NCI-H2196 treated with DMSO at 0.1 percent for 48 hours (cell line): ENCODE measurements around the gene ALKBH5.
"Not testable (repeated sequence)": the region's sequence is repeated elsewhere in the genome, so short reads cannot be mapped to it uniquely, and the experiment has no call there.

Source experiments
- DNase-seq: peaks from one replicate; lab custom pipeline; 2025; ENCODE audit not compliant: unreplicated experiment; lab: John Stamatoyannopoulos, UW

Gene ALKBH5

DNA sequence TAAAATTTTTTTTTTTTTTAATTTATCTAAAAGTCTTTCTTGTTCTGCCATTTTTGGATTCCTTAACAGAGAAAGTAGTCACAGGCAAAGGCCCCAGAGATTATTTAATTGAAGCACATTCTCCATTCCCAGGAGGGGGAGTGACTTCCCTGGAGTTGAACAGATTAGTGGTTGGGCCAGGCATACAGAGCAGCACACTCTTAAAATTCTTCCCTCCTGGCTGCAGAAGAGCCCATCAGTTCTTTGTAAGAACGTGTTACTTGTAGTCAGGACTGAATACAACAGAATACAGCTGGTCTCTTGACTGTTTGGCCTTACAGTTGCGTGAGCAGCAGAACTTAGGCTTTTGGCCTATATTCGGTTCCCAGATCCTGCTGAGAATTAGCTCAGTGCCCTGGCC is 1.8 kb downstream of the ALKBH5 start:
- DNase-seq, result no peak

DNA sequence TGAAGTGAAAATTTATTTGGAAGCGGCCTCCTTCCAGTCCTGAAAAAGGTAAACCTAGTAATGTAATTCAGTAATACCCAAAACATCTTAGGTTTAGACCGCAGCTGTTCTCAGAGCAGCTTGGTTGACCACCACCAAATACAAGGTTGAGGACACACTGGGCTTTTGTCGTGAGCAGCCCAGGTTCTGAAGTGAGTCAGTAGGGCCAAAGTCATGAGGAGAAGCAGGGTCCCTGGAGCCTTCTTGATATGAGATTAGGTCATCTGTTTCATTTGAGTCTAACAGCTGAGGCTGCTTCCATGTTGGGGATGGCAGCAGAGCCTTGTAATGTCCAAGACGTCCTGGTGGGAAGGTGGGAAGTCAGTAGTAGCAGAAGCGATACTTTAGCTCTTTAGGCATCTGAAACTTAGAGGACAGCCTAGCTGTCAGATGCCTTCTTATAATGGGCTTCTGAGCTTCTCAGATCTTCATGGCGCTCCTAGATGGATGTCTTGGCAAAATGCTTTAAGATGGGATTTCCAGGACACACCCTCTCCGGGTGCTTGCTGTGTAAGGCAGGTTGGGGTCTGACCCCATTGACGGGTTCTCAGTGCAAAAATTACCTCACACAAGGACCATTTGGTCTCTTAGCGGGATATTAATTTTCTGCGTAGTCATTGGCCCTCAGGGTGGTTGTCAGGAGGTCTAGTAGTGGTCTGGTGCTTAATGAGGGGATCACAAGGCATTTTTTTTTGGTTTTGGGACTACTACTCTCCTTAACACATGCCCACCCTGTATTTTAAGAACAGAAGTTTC is 2.4 kb downstream of the ALKBH5 start:
- no peak for DNase-seq

DNA sequence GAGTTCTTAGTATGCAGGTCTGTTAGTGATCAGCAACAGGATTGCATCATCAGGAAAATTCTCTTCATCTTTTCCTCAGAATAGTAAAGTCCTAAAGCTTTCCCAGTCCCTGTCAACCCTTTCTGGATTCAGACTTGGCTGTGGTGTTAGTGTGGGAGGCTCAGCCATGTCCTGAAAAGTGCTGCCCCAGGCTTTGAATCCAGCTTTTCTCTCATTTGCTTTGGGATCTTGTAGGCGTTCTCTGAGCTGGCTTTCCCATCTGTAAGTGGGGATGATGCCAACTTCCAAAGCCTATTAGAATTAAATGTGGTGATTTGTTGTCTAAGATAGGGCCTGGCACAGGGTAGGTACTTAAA is 3.0 kb downstream of the ALKBH5 start:
- no peak for DNase-seq

DNA sequence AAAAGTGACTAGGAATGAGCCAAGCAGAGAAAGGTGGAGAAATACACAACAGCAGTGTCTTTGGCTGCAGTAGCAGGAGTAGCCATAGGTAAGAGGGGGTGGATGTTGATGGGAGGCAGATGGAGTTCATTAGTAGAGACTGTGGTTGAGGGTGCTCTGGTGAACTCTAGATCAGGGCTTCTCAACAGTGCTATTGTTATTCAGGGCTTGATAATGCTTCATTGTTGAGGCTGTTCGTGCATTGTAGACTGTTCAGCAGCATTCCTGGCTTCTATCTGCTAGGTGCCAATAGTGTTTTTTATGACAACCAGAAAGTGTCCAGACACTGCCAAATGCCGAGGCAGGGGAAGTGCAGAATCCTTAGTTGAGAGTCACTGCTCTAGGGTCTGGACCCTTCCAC is 3.6 kb downstream of the ALKBH5 start:
- DNase-seq, result no peak

DNA sequence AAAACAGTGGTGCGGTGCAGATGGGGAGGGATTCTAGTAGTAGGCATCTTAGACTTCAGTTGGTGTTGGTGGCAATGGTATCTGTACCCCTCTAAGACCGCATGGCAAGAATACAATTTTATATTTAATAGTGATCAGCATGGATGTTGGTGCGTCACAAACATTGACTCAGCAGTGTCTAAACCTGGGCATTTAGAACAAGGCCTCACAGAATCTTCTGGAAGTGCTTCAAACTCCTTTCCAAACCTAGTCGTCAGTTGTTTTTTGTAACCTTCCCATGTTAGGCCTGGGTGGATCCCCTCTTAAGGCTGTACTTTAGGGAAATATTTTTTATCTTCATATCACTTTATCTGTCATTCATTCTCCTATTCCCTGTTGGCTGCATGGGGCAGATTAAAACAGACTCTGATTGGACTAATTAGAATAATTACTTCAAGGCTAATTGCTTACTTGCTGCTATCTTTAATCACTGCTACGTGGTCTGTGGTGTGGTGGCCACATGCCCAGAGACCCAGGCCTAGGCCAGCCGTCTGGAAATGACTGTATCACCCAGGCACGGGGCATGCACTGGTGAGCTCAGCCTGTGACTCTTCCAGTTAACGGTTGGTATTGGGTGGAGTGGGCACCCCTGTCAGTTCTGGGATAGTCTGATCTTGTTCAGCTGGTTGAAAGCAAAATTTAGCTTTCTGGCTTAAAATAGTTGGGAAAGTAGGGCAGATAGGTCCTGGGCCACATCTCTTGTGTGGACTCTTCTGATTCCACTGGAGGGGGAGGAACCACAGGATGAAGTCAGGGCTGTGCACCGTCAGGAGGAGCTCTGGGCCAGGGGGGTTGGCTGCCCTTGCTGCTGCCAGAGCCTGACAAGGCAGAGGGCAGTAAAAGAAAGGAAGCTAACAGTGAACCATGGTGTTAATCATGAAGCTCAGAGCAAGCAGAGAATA is 4.5 kb downstream of the ALKBH5 start:
- DNase-seq, result no peak

DNA sequence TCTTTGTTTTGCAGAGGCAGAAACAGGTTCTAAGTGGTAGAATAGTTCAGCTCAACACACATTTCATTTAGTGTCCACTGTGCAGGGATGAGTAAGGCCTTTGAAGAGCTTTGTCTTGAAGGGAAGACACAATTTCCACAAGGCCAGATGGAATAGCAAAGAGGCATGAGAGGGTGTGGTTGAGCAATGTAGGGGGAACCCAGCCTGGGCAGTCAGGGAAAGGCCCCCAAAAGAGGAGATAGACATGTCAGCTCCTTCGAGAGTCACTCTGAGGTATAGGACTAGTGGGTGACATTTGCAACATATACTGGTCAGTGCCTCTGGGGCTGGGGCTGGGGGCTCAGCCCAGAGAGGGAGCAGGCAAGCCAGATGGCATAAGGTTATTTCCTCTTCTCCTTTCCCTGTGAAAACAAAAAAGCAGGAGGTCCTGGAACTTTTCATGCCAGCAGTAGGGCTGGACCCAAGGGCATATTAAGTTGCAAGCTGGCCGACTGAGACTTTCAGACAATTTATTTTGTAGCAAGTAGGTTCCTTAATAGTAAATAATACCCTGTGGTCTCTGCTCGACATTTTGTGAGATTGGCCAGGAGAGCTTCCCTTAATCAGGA is 7.1 kb downstream of the ALKBH5 start:
- no peak for DNase-seq

DNA sequence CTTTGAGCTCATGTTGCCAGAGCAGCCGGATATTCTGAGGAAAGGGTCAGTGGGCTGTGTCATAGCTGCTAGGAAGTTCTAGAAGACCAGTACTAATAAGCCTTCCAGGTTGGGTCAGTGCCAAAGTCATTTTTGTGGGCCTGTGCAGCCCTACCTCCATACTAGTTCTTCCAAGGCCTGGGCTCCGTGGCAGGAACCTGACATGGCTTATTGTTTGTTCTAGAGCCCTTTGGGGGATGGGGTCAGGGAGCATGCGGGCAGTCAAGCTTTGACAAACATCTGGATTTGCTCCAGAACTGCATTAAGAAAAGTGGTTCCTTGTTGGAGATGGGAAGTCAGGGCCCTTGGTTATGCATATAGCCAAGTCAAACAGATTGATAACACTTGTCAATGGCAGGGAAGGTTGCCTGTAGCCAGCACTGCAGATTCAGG is 7.6 kb downstream of the ALKBH5 start:
- no peak for DNase-seq

DNA sequence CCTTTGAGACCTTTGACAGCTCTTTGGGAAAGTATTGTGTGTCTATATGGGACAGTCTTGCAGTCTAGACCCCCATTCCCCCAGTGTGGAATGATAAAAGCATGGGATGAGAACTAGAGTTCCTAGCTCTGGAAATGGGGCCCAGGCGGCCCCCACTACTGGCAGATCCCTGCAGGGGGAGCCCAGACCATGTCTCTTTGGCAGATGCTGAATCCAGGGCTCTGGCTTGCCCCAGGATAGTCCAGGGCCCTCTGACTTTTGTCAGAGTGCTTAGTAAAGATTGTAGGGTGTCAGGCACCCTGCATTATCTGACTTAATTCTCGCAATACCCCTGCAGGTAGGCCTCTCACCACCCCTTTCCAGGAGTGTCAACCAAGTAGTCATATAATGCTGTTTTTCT is 8.3 kb downstream of the ALKBH5 start:
- DNase-seq, result no peak

DNA sequence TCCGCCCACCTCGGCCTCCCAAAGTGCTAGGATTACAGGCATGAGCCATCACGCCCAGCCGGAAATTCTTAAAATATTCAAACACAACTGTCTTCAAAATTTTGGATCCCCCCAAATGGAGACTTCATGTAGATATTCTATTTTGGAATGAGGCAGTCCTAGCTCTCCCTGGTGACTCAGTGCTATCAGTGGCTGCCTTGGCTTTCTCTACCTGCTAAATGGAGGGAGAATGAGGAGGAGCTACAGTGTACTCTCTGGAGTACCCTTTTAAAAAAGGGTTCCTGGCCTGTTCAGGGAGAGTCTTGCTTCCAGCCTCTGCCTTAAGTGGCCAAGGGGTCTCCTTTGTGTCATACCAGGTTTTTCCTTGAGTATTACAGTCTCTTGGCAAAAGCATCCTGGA is 10.8 kb downstream of the ALKBH5 start:
- no peak for DNase-seq

DNA sequence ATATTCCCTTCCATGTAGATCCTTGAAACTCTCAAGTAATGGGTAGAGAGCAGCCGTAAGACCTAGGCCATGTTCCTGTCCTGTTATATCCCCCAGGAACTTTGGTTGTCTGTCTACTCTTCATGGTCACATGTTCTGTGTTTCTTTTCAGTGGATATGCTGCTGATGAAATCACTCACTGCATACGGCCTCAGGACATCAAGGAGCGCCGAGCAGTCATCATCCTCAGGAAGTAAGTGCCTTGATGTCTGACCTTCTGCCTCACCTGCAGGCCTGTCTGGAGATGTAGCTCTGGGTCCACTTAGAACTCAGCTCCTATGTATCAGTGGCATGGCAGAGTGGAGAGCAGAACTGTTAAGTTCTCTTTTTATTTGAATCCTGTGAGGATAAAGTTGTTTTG is 11.2 kb downstream of the ALKBH5 start:
- DNase-seq, result no peak

DNA sequence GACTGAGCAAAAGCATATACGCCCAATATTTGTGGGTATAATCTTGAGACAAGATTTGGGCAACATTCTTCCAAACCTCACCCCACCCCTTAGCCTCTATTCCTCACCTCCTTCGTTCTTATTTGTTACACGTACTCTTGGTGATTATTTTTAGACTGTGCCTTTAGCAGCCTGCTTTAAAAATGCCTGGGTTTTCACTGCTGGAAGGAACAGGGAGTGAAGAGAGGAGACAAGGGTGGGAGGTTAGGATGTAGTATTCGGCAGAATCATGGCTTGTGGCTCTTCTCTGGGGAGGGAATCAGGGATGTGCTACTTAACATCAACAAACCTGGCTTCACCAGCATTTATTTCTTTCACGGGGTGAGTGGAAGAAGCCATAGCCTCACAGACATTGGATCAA is 11.6 kb downstream of the ALKBH5 start:
- DNase-seq, result no peak

DNA sequence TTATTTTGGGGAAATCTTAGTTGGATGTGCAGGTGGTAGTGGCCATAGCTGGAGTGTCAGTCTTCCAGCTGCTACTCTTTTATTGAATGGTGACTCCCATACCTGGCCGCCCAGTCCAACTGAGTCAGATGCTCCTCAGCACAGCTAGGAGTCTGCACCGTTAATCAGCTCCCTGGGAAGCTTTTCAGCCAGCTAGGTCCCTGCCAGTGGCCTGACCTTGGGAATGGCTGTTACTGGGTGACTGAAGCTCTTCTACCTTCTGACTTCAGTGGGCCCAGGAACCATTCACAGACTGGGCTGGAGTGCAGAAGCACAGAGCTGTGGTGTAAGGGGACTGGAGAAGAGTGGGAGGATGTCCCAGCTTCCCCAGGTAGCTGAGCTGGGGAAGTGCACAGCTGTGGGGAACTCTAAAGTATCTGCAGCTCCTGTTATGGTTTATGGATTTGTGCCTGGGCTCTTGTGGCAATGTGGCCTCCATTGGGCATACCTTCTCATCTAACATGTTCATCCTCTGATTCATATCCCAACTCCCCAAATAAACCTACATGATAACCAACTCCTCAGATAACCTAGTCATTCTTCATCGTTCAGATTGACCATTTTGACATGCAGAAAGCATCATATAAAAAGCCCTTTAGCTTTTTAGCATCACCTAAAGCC is 14.0 kb downstream of the ALKBH5 start:
- no peak for DNase-seq

DNA sequence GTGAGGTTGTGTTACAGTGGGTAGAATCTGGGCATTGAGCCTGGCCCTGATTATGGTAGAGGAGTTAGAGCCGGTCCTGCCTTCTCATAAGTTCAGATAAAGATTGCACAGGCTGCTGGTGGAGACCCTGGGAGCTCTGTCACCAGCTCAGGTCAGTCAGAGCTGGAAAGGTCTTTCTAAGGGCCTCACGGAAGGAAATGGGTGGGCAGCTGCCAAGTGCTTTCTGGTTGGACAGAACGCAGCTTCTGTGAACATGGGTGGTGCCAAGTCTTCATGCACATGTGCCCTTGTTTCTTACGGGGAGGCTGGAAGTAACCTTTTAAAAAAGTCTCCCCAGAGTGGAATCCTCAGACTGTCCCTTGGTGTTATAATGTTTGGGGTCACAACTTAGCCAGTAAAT is 14.9 kb downstream of the ALKBH5 start:
- no peak for DNase-seq

DNA sequence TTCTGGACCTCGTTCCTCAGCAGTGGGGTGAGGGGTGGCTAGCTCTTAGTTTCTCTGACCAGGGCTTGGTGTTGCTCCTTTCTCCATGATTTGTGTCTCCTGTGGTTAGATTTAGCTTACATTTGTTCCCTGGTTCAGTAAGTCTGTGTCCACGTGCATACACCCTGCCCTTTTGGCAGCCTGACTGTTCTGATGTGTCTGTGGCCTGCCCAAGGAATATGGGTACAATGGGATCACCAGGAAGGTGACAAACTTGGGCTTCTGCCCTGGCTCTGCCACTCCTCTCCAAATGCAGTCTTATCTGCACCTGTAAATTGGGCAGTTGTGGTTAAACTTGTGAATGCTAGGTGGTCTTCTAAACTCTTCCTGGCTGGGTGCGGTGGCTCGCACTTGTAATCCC is 17.5 kb downstream of the ALKBH5 start:
- DNase-seq, result no peak

DNA sequence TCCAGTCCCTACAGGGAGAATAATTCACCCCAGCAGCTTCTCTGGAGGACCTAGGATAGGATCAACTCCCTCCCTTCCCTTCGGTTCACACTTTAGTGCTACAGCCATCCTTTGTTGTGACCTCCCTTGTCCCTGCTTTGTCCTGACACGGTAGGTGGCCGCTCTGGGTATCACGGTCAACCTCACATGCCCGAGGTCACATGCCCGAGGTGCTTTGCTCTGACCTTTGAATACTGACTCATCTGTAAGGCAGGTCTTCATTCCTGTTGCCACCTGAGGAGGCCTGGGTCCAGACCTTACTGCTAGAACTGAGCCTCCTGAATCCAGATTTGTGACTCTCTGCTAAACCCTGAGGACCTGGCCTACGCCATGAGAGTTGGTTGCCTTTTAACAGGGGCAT is 19.7 kb downstream of the ALKBH5 start:
- no peak for DNase-seq

DNA sequence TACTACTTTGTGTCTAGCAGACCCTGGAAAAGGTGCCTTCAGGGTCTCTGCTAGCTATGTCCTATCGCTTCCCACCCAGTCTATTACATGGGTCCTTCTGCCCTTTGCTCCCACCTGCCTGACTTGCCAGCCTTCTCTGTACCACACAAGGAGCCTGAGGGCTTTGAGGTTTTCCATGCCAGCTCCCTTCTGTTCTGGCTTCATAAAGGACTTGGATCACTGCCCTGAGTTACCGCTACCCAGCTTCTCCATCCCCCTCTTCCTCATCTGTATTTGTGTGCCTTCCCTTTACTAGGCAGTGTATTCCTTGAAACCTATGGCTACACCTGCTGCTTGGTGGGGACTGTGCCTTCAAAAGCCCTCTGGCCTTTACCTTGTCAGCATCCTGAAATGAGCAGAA is 22.2 kb downstream of the ALKBH5 start:
- DNase-seq, result no peak

DNA sequence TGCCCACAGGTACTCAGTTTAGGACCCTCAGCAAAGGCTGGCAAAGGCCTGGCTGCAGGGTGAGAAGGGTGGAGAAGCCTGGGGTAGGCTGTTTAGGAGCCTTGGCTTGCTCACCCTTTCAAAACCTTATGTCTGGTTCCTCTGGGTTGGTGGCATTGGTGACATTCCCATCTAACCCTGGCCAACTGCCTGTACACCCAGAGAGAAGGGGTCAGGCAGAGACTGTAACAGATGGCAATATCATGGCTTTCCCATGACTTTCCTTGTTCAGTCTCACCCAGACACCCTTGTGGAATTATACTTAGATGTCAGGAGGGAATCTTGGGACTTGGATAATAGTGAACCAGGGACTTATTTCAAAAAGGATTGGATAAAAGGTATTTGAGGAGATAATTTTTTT is 23.3 kb downstream of the ALKBH5 start:
- no peak for DNase-seq

DNA sequence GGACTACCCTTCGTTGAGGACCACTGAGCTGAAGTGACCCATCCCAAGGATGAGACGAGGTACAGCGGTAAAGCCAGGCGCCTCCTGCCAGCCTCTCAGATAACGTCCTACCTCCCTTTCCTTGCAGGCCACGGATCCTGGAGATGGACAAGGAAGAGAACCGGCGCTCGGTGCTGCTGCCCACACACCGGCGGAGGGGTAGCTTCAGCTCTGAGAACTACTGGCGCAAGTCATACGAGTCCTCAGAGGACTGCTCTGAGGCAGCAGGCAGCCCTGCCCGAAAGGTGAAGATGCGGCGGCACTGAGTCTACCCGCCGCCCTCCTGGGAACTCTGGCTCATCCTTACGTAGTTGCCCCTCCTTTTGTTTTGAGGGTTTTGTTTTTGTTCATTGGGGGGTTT is 24.5 kb downstream of the ALKBH5 start:
- DNase-seq, result no peak

DNA sequence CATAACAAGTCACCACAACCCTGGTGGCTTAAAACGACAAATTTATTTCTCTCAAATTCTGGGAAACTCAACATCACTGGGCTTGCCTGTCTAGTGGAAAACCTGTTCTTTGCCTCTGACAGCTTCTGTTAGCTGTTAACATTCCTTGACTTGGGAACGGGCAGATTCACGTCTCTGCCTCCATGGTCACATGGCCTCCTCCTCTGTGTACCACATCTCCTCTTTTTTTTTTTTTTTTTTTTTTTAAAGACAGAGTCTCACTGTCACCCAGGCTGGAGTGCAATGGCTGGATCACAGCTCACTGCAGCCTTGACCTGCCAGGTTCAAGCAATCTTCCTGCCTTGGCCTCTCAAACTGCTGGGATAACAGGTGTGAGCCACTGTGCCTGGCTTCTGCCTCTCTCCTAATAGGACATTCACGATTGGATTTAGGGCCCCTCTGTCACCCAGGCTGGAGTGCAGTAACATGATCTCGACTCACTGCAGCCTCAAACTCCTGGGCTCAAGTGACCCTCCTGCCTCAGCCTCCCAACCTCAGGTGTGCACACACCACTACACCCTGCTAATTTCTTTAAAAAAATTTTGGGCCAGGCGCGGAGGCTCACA is 30.1 kb downstream of the ALKBH5 start:
- no peak for DNase-seq

DNA sequence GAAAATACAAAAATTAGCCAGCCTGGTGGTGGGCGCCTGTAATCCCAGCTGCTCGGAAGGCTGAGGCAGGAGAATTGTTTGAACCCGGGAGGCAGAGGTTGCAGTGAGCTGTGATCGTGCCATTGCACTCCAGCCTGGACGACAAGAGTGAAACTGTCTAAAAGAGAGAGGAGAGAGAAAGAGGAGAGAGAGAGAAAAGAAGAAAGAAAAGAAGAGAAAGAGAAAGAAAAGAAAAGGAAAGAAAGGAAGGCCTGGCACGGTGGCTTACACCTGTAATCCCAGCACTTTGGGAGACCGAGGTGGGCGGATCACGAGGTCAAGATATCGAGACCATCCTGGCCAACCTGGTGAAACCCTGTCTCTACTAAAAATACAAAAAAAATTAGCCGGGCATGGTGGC is 33.3 kb downstream of the ALKBH5 start:
- DNase-seq, result not testable (repeated sequence)

DNA sequence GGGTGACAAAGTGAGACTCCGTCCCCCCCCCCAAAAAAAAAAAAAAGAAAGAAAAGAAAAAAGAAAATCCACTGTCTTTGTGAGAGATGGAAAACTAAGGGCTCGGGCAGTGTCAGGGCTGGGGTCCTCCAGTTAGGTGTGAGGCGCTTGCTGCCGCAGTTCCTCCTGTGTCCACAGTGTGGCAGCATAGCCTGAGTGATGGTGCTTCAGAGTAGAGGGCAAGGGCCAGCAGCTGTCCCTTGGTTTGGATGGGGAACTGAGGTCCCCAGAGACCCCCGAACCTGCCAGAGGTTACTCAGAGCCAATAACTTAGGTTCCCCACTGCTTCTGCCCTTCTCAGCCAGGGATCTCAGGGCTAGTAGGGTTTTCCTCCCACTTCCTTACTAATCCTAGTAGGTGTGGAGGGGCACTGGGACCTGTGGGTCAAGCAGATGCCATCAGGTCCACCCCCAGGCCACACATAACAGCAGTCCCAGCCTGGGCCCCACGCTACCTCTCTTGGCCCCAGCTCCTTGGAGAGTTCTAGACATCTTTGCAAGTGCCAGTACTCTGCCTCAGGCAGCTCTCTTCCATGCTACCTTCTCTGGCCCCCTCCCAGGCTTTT is 33.9 kb downstream of the ALKBH5 start:
- DNase-seq, result peak; percentile 7
